ENCODE results near the gene ARHGEF7. TPM values are rescaled to one million over a fixed set of nuclear protein-coding genes. Genes with fewer than 3 reads are reported as not detected.

Gene ARHGEF7
- total RNA-seq, 1 donor from 2014 or later: 57.5 TPM

DNA sequence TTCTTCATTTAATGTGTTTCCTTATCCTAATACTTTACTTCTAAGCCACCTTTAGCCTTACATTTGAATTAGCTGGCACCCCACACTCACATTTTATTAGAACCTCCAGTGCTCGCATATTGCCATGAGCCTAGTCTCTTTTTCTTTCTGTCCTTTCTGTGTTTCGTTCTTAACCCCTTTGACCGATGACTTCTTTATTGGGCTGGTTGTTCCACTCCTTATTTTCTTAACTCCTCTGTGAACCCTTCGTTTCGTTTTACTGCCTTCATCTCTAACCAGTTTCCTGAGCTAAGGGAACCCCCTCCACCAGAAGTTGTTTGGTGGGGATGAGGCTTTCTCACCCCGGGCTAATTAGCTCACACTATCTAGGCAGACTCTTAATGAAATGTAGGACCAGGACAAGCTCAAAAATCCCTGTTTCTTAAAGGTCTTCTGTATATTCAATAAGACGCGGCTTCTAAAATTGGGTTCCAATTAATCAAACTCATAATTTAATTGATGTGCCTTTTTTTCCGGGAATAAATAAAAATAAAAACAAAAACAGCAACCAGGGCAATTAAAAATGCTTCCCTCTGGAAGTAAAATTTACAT is 19.1 kb upstream of the ARHGEF7 start:
- no peak for TF ChIP-seq POLR2A (IDR thresholded peaks at IDR 0.05)
- TF ChIP-seq, protein P1, sequence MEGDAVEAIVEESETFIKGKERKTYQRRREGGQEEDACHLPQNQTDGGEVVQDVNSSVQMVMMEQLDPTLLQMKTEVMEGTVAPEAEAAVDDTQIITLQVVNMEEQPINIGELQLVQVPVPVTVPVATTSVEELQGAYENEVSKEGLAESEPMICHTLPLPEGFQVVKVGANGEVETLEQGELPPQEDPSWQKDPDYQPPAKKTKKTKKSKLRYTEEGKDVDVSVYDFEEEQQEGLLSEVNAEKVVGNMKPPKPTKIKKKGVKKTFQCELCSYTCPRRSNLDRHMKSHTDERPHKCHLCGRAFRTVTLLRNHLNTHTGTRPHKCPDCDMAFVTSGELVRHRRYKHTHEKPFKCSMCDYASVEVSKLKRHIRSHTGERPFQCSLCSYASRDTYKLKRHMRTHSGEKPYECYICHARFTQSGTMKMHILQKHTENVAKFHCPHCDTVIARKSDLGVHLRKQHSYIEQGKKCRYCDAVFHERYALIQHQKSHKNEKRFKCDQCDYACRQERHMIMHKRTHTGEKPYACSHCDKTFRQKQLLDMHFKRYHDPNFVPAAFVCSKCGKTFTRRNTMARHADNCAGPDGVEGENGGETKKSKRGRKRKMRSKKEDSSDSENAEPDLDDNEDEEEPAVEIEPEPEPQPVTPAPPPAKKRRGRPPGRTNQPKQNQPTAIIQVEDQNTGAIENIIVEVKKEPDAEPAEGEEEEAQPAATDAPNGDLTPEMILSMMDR (IDR thresholded peaks at IDR 0.05): no peak
- no peak for TF ChIP-seq POLR2AphosphoS5 (IDR thresholded peaks at IDR 0.05; ENCODE audit: insufficient read depth in 1 of 2, low read depth in 1 of 2)
- H3K27me3 ChIP-seq: peaks cover 3% of the 10 kb centered on the region
- H3K9me3 ChIP-seq: no peaks in the 10 kb centered on the region
- no peak overlapping the region for H3K27ac ChIP-seq
- DNase-seq (ENCODE audit: extremely low spot score in 2 of 2): no peak
- no peaks in the 10 kb centered on the region for H3K36me3 ChIP-seq
- intact Hi-C loops (cut with DNase I): no loop called here
- no peak overlapping the region for H3K4me3 ChIP-seq
- H3K4me1 ChIP-seq: no peaks in the 10 kb centered on the region

DNA sequence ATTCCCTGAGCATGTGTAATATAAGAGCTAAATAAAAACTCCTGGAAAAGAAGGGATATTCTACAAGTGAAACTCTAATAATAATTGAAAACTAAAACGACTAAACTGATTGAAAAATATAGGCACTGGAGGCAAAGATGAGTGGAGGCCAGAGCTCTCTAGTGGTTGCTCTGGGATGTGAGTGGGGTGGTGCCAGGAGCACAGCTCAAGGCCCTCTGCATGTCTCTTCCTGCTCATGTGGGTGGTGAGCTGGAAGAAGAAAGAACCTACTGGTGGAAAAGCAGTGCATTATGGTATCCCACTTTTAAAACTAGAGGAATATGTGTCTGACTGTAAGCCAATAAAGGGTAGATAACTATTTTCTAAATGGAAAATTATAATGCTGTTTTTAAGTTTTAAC is 15.8 kb upstream of the ARHGEF7 start:
- Histone ChIP-seq H3K27me3 (peaks cover 3% of the 10 kb centered on the region), H3K4me3 (no peak overlapping the region), H3K27ac (no peak overlapping the region), H3K36me3 (no peaks in the 10 kb centered on the region), H3K4me1 (no peaks in the 10 kb centered on the region), H3K9me3 (peaks cover 5% of the 10 kb centered on the region)
- intact Hi-C loops (cut with DNase I): no loop called here
- no peak for DNase-seq (ENCODE audit: extremely low spot score in 2 of 2)
- TF ChIP-seq POLR2A (IDR thresholded peaks at IDR 0.05) (no peak), POLR2AphosphoS5 (IDR thresholded peaks at IDR 0.05; ENCODE audit: insufficient read depth in 1 of 2, low read depth in 1 of 2) (no peak)
- TF ChIP-seq, protein P1 (IDR thresholded peaks at IDR 0.05): no peak

- no peaks in the 10 kb centered on the region for H3K9me3 ChIP-seq
- H3K4me1 ChIP-seq: peaks cover 9% of the 10 kb centered on the region
- intact Hi-C loops (cut with DNase I): loop anchor here (5.0 kb wide), 1 partner anchor 107 kb away; no protein-coding TSS in a partner anchor
- TF ChIP-seq POLR2AphosphoS5 (IDR thresholded peaks at IDR 0.05; ENCODE audit: insufficient read depth in 1 of 2, low read depth in 1 of 2): no peak
- TF ChIP-seq, protein P1 (IDR thresholded peaks at IDR 0.05): no peak
- no peak overlapping the region for H3K4me3 ChIP-seq
- DNase-seq (ENCODE audit: extremely low spot score in 2 of 2): no peak
- no peaks in the 10 kb centered on the region for H3K36me3 ChIP-seq
- H3K27ac ChIP-seq: no peak overlapping the region
- H3K27me3 ChIP-seq: no peaks in the 10 kb centered on the region
Measured at GRCh38 chr13:111110054-111110453, 5.1 kb upstream of the ARHGEF7 start.

- no peak for DNase-seq (ENCODE audit: extremely low spot score in 2 of 2)
- Histone ChIP-seq H3K9me3 (no peaks in the 10 kb centered on the region), H3K4me3 (no peak overlapping the region), H3K4me1 (peaks cover 16% of the 10 kb centered on the region), H3K27me3 (no peaks in the 10 kb centered on the region), H3K36me3 (no peaks in the 10 kb centered on the region), H3K27ac (no peak overlapping the region)
- intact Hi-C loops (cut with DNase I): loop anchor here (5.0 kb wide), 1 partner anchor 106 kb away; no protein-coding TSS in a partner anchor
- TF ChIP-seq POLR2AphosphoS5 (IDR thresholded peaks at IDR 0.05; ENCODE audit: insufficient read depth in 1 of 2, low read depth in 1 of 2) (no peak), POLR2A (IDR thresholded peaks at IDR 0.05) (no peak)
- TF ChIP-seq, protein P1 (IDR thresholded peaks at IDR 0.05): no peak
Measured at GRCh38 chr13:111111376-111111937, 3.7 kb upstream of the ARHGEF7 start.

DNA sequence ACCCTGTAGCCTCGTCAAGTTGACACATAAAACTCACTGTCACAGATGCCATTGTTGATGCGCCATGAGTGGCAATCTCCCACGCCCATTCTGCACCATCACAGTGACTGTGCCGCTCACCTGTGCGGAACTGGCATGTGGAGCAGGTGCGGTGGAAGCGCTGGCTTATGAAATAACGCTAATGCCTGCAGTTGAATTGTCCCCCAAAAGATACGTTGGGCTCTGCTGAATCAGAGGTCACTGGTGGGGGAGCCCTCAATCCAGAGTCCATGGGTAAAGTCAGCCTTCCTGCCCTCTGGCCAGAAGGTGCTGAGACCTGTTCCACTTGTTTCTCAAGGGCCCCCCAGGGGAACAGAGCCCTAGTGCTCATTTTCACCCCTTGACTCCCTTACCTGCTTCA is 2.9 kb upstream of the ARHGEF7 start:
- H3K27me3 ChIP-seq: no peaks in the 10 kb centered on the region
- no peaks in the 10 kb centered on the region for H3K36me3 ChIP-seq
- DNase-seq (ENCODE audit: extremely low spot score in 2 of 2): no peak
- H3K9me3 ChIP-seq: no peaks in the 10 kb centered on the region
- intact Hi-C loops (cut with DNase I): loop anchor here (5.0 kb wide), 1 partner anchor 105 kb away; no protein-coding TSS in a partner anchor
- TF ChIP-seq POLR2A (IDR thresholded peaks at IDR 0.05): no peak
- peaks cover 20% of the 10 kb centered on the region for H3K4me1 ChIP-seq
- no peak overlapping the region for H3K4me3 ChIP-seq
- no peak overlapping the region for H3K27ac ChIP-seq

Data from vagina (tissue), 2 donors.